GM12892 (cell line): ENCODE measurements around the gene DYNAP.

Experiments
- POLR2A ChIP-seq: IDR thresholded peaks from 2 replicates; pipeline ENCODE4 v1.6.1; 2011; ENCODE audit warnings: low read depth, low read length, control low read depth
- TAF1 ChIP-seq: IDR thresholded peaks from 2 replicates; pipeline ENCODE4 v1.6.1; 2011; ENCODE audit warnings: low read depth, mild to moderate bottlenecking, control low read depth, low read length, borderline replicate concordance

DNA sequence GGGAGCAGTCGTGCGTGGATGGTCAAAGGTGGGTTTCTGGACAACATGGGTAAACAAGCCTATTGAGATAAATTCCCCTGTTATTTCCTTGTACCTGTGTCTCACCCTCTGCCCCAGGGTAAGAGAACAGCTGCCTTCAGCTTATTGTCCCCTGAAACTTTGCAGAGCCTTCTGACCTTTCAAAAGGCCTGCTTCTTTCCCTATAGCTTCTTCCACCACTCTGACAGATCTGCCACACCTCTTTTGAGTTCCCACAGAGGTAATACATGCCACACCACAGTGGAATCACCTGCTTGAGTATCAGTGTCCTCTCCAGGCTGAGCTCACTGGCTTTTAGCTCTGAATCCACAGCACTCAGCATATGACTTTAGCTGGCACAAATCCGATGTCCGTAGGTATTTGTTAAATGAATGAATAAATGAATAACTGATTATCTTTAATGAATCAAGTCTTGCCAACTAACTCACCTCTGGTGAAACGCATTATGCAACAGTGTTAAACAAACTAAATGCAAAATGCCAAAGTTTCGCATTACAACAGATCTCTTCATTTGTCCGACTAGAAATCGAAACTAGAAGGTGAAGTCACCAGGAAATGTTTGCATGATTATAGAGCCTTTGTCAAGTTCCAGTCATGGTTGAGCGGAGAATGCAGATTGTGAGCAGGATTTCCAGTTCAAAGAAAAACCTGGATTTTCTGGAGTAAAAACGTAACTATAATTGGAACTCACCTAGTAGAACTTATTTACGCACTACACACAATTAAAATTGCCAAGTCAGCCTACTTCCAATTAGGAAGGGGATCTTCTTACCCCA lies 16.4 kb downstream of the DYNAP start:
- TF ChIP-seq POLR2A = no peak
- TF ChIP-seq TAF1 = no peak
